Testis (tissue), 2 donors: ENCODE measurements around the gene PCDHGA3.

Experiments used
- CTCF ChIP-seq, 3 experiments: fragments of 450-650 bp in 2 of 3; fragments of 200-600 bp in 1 of 3; sonication (generic) in 1 of 3; IDR thresholded peaks; one replicate each; pipeline ENCODE4 v1.5.1; 2016 to 2019; ENCODE audit warnings: antibody characterized with exemption in 3 of 3, mild to moderate bottlenecking in 2 of 3, moderate library complexity in 1 of 3
- POLR2A ChIP-seq: fragments of 450-650 bp; IDR thresholded peaks from one replicate; pipeline ENCODE4 v1.6.1; 2017; ENCODE audit warnings: antibody characterized with exemption, mild to moderate bottlenecking, moderate library complexity

GRCh38 chr5:141366016-141366896, 22.6 kb downstream of the PCDHGA3 start:
- TF ChIP-seq POLR2A, result no peak
- TF ChIP-seq CTCF (IDR thresholded peaks at IDR 0.05), result no peak
